Immature natural killer cell (primary cell): ENCODE results near the gene PIK3CD. TPM values are rescaled to one million over a fixed set of nuclear protein-coding genes. Genes with fewer than 3 reads are reported as not detected.
A peak's percentile ranks its signal among the peaks of the same experiment; 100 is the strongest.

Experiments
- DNase-seq, 3 donors: peaks; one replicate each; pipeline ENCODE4 v3.0.0; 2022; ENCODE audit warnings: mixed read lengths in 1 of 3
- H3K27ac Mint-ChIP-seq, 6 donors: one replicate each; pipeline ENCODE4 v1.8.0; 2020; ENCODE audit warnings: mixed read lengths in 6 of 6, mild to moderate bottlenecking in 5 of 6, inconsistent platforms in 4 of 6, moderate library complexity in 3 of 6
- H3K27me3 Mint-ChIP-seq, 3 donors: one replicate each; pipeline ENCODE4 v1.8.0; 2020 to 2021; ENCODE audit warnings: low read depth in 3 of 3, mild to moderate bottlenecking in 3 of 3, mixed read lengths in 3 of 3, moderate library complexity in 3 of 3, inconsistent platforms in 1 of 3
- H3K36me3 Mint-ChIP-seq, 3 donors: one replicate each; pipeline ENCODE4 v1.8.0; 2020; ENCODE audit warnings: mixed read lengths in 3 of 3, inconsistent platforms in 2 of 3, mild to moderate bottlenecking in 2 of 3
- H3K4me1 Mint-ChIP-seq, 2 donors: one replicate each; pipeline ENCODE4 v1.8.0; 2020; ENCODE audit warnings: inconsistent platforms in 2 of 2, mild to moderate bottlenecking in 2 of 2, mixed read lengths in 2 of 2, moderate library complexity in 1 of 2
- H3K4me3 Mint-ChIP-seq, 5 donors: one replicate each; pipeline ENCODE4 v1.8.0; 2020; ENCODE audit warnings: mild to moderate bottlenecking in 5 of 5, mixed read lengths in 5 of 5, inconsistent platforms in 3 of 5, moderate library complexity in 3 of 5
- H3K9me3 Mint-ChIP-seq, 6 donors: one replicate each; pipeline ENCODE4 v1.8.0; 2020; ENCODE audit warnings: mild to moderate bottlenecking in 6 of 6, mixed read lengths in 6 of 6, inconsistent platforms in 4 of 6, moderate library complexity in 3 of 6
- polyA plus RNA-seq, 3 donors: library from polyadenylated mRNA; unstranded; fragments of 300-500 nt; fragmentation: Illumina TruSeq; gene quantifications; one replicate each; pipeline ENCODE4 v1.2.3, GENCODE V29; 2021

The PIK3CD gene
- polyA plus RNA-seq, 3 donors from 2014 or later: 43.4 to 133 (median 49.0) TPM

- Mint-ChIP-seq H3K4me3 (peak overlapping the region; percentile 92 to 100 (median 98)), H3K27ac (peak overlapping the region; percentile 92 to 99 (median 96)), H3K36me3 (peaks cover 0 to 6% (median 0%) of the 10 kb centered on the region in 3 donors), H3K9me3 (no peaks in the 10 kb centered on the region), H3K27me3 (peaks cover 15 to 29% (median 26%) of the 10 kb centered on the region in 3 donors), H3K4me1 (peaks cover 68 to 70% of the 10 kb centered on the region in 2 donors)
- DNase-seq: peak; percentile 67 to 71 (median 67)
These were observed 2.0 kb downstream of the PIK3CD start for GRCh38 chr1:9653491-9654050.

DNA sequence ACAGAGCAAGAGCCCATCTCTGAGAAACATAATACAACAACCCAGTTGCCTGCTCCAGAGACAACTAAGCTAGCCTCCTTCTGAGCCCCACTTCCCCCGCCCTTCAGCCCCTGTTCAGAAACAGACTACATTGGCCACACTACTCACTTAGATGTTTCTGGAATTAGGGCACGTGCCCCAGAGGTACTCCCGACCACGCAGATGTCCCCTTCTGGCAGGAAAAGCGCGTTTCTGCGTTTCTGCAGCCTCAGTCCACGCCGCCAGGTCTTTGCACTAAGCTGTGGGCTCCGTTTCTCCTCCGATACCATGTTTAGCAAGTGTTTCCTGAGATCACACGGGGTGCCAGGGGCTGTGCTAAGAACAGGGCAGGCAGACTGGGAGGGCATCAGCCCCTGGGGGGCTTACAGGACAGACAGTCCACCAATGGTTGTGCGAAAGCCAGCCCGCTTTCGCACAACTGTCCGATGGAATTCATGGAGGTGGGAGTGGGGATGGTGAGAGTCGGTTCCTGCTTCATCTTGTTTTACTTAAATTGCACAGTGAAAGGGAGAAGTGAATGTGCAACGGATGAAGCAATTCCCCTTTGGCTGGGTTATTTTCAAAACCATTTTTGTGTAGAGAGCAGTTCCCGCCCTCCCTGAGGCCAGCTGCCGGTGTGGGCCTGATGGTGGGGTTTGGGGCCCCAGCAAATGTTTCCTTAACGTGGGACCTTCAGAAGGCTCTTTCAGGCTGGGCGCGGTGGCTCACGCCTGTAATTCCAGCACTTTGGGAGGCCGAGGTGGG lies 2.7 kb downstream of the PIK3CD start:
- H3K9me3 Mint-ChIP-seq: no peaks in the 10 kb centered on the region
- H3K27ac Mint-ChIP-seq: peak overlapping the region; percentile 92 to 99 (median 96)
- peak overlapping the region; percentile 92 to 100 (median 98) for H3K4me3 Mint-ChIP-seq
- H3K36me3 Mint-ChIP-seq: peaks cover 0 to 6% (median 0%) of the 10 kb centered on the region in 3 donors
- DNase-seq: peak in 1 of 3 donors; percentile 17
- peaks cover 15 to 29% (median 26%) of the 10 kb centered on the region in 3 donors for H3K27me3 Mint-ChIP-seq
- peaks cover 74 to 76% of the 10 kb centered on the region in 2 donors for H3K4me1 Mint-ChIP-seq

- peak; percentile 56 to 66 (median 62) for DNase-seq
- peaks cover 80 to 83% of the 10 kb centered on the region in 2 donors for H3K4me1 Mint-ChIP-seq
These were observed 3.5 kb downstream of the PIK3CD start for GRCh38 chr1:9654834-9655723.

GRCh38 chr1:9655836-9656235 lies 4.3 kb downstream of the PIK3CD start:
- H3K4me3 Mint-ChIP-seq: peak overlapping the region; percentile 92 to 100 (median 98)
- DNase-seq: no peak
- H3K4me1 Mint-ChIP-seq: peaks cover 83 to 86% of the 10 kb centered on the region in 2 donors
- peaks cover 0 to 6% (median 5%) of the 10 kb centered on the region in 3 donors for H3K36me3 Mint-ChIP-seq
- H3K27me3 Mint-ChIP-seq: peaks cover 16 to 28% (median 23%) of the 10 kb centered on the region in 3 donors
- no peaks in the 10 kb centered on the region for H3K9me3 Mint-ChIP-seq
- peak overlapping the region; percentile 92 to 99 (median 96) for H3K27ac Mint-ChIP-seq

More at GRCh38 chr1:9654834-9655723, 3.5 kb downstream of the PIK3CD start:
- Mint-ChIP-seq H3K9me3 (no peaks in the 10 kb centered on the region), H3K4me3 (peak overlapping the region; percentile 92 to 100 (median 98)), H3K36me3 (peaks cover 0 to 6% (median under 1%) of the 10 kb centered on the region in 3 donors), H3K27me3 (peaks cover 15 to 29% (median 26%) of the 10 kb centered on the region in 3 donors), H3K27ac (peak overlapping the region; percentile 92 to 99 (median 96))

DNA sequence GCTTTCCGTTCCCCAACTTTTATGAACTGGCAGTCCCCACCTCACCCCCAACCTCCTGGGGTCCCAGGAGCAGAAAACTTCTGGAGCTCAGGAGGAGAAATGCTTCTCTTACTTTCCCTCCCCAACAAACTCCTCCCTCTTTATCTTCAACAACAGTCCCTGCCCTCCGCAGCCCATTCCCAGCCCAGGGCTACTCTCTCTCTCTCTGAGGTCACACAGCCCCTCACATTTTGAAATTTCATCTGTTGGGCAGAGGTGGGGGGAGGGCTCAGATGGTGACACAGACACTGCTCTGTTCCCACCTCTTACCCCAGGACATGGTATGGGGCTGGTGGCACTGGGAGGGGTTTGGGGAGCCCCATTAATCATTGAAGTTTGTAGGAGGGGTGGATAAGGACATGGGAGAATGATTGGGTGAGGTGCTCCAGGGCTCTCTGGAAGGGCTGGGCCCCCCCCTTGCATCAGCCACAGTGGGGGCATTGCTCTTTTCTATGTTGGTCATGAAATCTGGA lies 6.0 kb downstream of the PIK3CD start:
- no peaks in the 10 kb centered on the region for H3K9me3 Mint-ChIP-seq
- H3K36me3 Mint-ChIP-seq: peaks cover 0 to 10% (median under 1%) of the 10 kb centered on the region in 3 donors
- H3K27me3 Mint-ChIP-seq: peaks cover 7 to 17% (median 16%) of the 10 kb centered on the region in 3 donors
- peak overlapping the region; percentile 77 to 99 (median 92) for H3K27ac Mint-ChIP-seq
- H3K4me1 Mint-ChIP-seq: peaks cover 81 to 88% of the 10 kb centered on the region in 2 donors
- DNase-seq: no peak
- H3K4me3 Mint-ChIP-seq: peak overlapping the region; percentile 8 to 54 (median 34)

GRCh38 chr1:9658199-9658598 lies 6.7 kb downstream of the PIK3CD start:
- peak overlapping the region in 3 of 5 donors; percentile 17 to 66 (median 54) for H3K4me3 Mint-ChIP-seq
- H3K27me3 Mint-ChIP-seq: peaks cover 5 to 14% (median 10%) of the 10 kb centered on the region in 3 donors
- H3K4me1 Mint-ChIP-seq: peaks cover 86 to 91% of the 10 kb centered on the region in 2 donors
- H3K27ac Mint-ChIP-seq: peak overlapping the region in 5 of 6 donors; percentile 86 to 99 (median 93)
- H3K9me3 Mint-ChIP-seq: no peaks in the 10 kb centered on the region
- H3K36me3 Mint-ChIP-seq: peaks cover 0 to 10% (median 0%) of the 10 kb centered on the region in 3 donors
- DNase-seq: peak in 1 of 3 donors; percentile 12

DNA sequence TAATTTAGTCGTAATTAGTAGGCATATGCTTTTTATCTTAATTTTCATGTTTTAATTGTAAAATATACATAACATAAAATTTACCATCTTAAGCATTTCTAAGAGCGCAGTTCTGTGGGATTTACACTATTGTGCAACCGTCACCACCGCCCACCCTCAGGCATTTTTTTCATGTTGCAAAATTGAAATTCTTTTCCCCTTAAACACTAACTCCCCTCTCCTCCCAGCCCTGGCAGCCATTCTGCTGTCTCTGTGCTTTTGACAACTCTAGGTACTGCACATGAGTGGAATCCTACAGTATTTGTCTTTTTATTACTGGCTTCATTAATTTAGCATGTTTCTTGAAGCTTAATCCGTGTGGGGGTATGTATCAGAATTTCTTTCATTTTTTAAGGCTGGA lies 7.8 kb downstream of the PIK3CD start:
- Mint-ChIP-seq H3K4me3 (peak overlapping the region; percentile 36 to 69 (median 63)), H3K36me3 (peaks cover 0 to 12% (median 0%) of the 10 kb centered on the region in 3 donors)

DNA sequence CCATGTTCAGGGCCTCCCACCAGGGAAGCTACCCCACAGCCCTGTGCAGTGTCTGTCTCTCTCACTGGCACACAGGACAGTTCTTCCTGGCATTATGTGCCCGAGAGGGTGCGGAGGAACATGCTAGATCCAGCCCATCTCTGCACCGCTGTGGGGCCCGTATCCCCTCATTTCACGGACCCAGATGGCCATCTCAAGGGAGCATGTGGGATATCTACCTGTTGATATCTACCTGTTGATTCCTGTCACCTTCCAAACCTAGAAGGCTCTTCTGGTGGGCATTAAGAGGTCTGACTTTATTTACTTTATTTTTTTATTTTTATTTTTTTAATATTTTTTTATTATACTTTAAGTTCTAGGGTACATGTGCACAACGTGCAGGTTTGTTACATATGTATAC lies 11.7 kb downstream of the PIK3CD start:
- H3K36me3 Mint-ChIP-seq: peaks cover 0 to 17% (median 9%) of the 10 kb centered on the region in 3 donors
- H3K27me3 Mint-ChIP-seq: peaks cover 0 to 3% (median 3%) of the 10 kb centered on the region in 3 donors
- H3K9me3 Mint-ChIP-seq: no peaks in the 10 kb centered on the region
- no peak overlapping the region for H3K4me3 Mint-ChIP-seq
- H3K4me1 Mint-ChIP-seq: peaks cover 63 to 73% of the 10 kb centered on the region in 2 donors
- no peak for DNase-seq
- H3K27ac Mint-ChIP-seq: peak overlapping the region in 5 of 6 donors; percentile 25 to 82 (median 49)

More for the DNA sequence above, 7.8 kb downstream of the PIK3CD start:
- Mint-ChIP-seq H3K27me3 (peaks cover 1 to 10% (median 6%) of the 10 kb centered on the region in 3 donors), H3K9me3 (no peaks in the 10 kb centered on the region), H3K27ac (peak overlapping the region; percentile 46 to 80 (median 68)), H3K4me1 (peaks cover 84 to 91% of the 10 kb centered on the region in 2 donors)
- no peak for DNase-seq

DNA sequence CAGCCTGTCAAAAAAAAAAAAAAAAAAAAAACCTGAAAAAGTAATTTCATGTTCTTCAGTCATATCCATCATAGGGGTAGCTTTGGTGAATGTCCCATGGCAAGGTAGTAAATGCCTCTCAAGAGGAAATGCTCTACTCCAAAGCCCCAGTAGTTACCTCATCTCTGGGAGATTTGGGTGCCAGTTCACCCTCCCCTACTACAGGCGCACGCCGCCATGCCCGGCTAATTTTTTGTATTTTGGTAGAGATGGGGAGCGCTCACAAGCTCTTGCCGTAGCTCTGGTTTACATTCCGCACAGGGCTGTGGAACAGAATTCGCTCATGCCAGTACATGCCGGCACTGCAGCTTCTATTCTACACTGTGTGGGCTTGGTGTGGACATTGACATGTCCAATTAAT lies 13.7 kb downstream of the PIK3CD start:
- Mint-ChIP-seq H3K36me3 (peaks cover 2 to 17% (median 9%) of the 10 kb centered on the region in 3 donors), H3K9me3 (no peaks in the 10 kb centered on the region), H3K4me1 (peaks cover 61 to 73% of the 10 kb centered on the region in 2 donors), H3K4me3 (peak overlapping the region in 3 of 5 donors; percentile 1 to 27 (median 27)), H3K27ac (peak overlapping the region; percentile 23 to 87 (median 50)), H3K27me3 (peaks cover 0 to 3% (median 0%) of the 10 kb centered on the region in 3 donors)
- DNase-seq: no peak

GRCh38 chr1:9668080-9668479 lies 16.5 kb downstream of the PIK3CD start:
- Mint-ChIP-seq H3K9me3 (no peaks in the 10 kb centered on the region), H3K27ac (peak overlapping the region; percentile 46 to 80 (median 72)), H3K4me1 (peaks cover 70 to 81% of the 10 kb centered on the region in 2 donors), H3K27me3 (peaks cover 0 to 3% (median 2%) of the 10 kb centered on the region in 3 donors), H3K4me3 (peak overlapping the region in 2 of 5 donors; percentile 26 to 38), H3K36me3 (peaks cover 5 to 17% (median 14%) of the 10 kb centered on the region in 3 donors)
- DNase-seq: no peak

- DNase-seq: no peak
- Mint-ChIP-seq H3K9me3 (no peaks in the 10 kb centered on the region), H3K4me3 (no peak overlapping the region), H3K36me3 (peaks cover 5 to 19% (median 17%) of the 10 kb centered on the region in 3 donors), H3K4me1 (peaks cover 68 to 75% of the 10 kb centered on the region in 2 donors), H3K27ac (peak overlapping the region; percentile 41 to 88 (median 74)), H3K27me3 (peaks cover 0 to 3% (median 2%) of the 10 kb centered on the region in 3 donors)
These were observed 18.6 kb downstream of the PIK3CD start for GRCh38 chr1:9670085-9670484.

DNA sequence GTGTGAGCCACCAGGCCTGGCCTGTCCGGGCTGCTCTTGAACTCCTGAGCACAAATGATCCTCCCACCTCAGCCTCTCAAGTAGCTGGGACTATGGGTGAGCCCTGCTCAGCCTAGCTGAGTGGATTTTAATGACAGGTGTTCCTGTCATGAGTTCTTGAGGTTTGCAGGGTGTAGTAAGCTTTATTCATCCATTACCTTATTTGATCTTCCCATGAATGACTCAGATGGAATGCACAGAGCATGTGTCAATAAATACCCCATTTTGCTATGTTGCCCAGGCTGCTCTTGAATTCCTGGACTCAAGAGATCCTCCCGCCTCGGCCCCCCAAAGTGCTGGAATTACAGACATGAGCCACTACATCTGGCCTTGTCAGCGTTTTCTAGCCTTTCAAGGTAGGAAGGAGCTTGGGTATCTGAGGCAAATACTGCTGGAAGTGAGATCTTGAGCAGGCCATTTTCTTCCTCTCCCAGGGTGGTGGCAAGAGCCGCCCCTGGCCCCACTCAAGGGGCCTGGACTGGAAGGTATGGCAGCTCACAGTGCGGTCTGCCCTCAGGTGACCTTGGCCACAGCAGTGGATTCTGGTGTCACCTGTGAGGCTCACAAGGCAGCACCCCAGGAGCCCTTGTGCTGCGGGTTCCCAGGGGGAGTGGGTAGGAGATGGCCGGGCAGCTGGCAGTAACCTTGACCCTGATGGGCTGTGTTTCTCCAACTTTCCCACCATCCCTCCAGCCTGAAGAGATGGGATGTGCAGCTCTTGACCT lies 20.0 kb downstream of the PIK3CD start:
- Mint-ChIP-seq H3K9me3 (no peaks in the 10 kb centered on the region), H3K4me3 (no peak overlapping the region), H3K36me3 (peaks cover 5 to 19% (median 12%) of the 10 kb centered on the region in 3 donors), H3K4me1 (peaks cover 70 to 74% of the 10 kb centered on the region in 2 donors), H3K27me3 (peaks cover 0 to 3% (median 0%) of the 10 kb centered on the region in 3 donors), H3K27ac (peak overlapping the region in 5 of 6 donors; percentile 57 to 85 (median 74))
- no peak for DNase-seq
